Germinal center (tissue), 1 donor: Measurements from ENCODE around the gene DMP1.

Source experiments
- DNase-seq: peaks from one replicate; pipeline ENCODE4 v3.0.0; 2012; ENCODE audit warnings: mixed read lengths, low spot score

The DMP1 gene

GRCh38 chr4:87649980-87650379, at the start of gene DMP1:
TSS of gene DMP1 (plus strand) at chr4:87650280. CDS start at chr4:87656493, 6,213 bp downstream.
- no peak for DNase-seq

- no peak for DNase-seq
Observed at GRCh38 chr4:87601361-87601760, 48.7 kb upstream of the DMP1 start.

DNA sequence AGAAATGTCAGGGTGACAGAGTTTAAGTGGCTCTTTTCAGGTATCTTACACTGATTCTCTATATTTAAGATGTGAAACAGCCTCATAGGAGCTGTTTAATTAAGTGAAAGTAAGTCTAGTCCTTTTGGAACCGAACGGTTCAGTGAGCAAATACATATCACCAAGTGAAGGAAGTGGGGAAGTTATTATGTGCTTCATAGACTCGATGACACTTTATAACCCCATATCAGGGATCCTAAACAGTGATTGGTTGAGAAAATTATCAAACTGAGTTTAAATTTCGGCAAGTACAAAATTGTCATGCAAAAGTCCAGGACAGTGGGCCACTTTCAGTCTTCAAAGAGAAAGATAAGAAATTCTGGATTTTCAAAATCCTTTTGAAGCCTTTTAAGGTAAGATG, 41.9 kb upstream of the DMP1 start, which contains the start of gene DSPP:
DSPP (plus strand) TSS at position 301 of the 400 bp plus-strand sequence. CDS start 2,380 bp downstream, outside the sequence.
- DNase-seq = no peak

GRCh38 chr4:87614292-87614890, 35.7 kb upstream of the DMP1 start:
- no peak for DNase-seq

DNA sequence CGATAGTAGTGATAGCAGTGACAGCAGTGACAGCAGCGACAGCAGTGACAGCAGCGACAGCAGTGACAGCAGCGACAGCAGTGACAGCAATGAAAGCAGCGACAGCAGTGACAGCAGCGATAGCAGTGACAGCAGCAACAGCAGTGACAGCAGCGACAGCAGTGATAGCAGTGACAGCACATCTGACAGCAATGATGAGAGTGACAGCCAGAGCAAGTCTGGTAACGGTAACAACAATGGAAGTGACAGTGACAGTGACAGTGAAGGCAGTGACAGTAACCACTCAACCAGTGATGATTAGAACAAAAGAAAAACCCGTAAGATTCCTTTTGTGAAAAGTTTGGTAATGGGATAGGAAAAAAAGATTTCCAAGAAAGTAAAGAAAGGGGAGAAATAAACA, 33.8 kb upstream of the DMP1 start:
- DNase-seq = no peak

DNA sequence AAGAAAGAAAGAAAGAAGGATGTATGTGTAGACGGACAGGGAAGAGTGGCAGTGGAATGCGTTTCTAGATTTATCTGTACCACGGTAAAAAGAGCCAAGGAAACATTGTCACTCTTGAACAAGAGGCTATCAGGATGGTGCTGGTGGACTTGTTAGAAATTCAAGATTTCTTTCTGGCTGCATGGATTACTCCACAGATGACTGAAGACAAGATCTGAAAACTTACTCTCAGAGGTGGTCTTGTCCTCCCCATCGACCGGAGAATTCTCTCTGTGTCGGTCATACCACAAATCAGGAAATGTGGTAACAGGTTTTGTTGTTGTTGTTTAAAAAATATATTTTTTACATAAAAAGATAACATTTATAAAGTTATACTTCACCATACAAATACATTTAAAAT, 30.0 kb upstream of the DMP1 start:
- no peak for DNase-seq

DNA sequence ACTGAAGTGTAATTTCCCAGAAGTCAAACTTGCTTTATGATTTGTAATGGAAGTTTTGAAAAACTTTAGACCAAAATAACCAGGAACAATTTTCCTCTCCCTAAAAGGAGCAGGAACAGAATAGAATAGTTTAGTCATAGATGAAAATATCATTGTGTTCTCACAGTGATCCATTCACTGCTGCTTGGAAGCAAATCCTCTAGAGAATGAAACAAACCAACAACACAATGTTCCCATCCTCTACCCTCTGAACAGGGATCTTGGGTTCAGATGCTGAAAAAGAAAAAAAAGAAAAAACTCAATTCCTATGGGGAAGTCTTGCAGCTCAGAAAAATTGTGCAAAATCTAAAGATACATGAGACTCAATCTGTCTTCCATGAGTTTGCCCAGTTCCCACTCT, 29.6 kb upstream of the DMP1 start:
- DNase-seq = no peak

GRCh38 chr4:87622303-87622702, 27.8 kb upstream of the DMP1 start:
- no peak for DNase-seq

- no peak for DNase-seq
Observed at GRCh38 chr4:87624698-87625097, 25.4 kb upstream of the DMP1 start.

- DNase-seq = no peak
Observed at GRCh38 chr4:87631668-87632067, 18.4 kb upstream of the DMP1 start.

GRCh38 chr4:87632469-87632868, 17.6 kb upstream of the DMP1 start:
- no peak for DNase-seq

GRCh38 chr4:87633243-87633642, 16.8 kb upstream of the DMP1 start:
- no peak for DNase-seq

- DNase-seq = no peak
Observed at GRCh38 chr4:87644286-87644685, 5.8 kb upstream of the DMP1 start.

DNA sequence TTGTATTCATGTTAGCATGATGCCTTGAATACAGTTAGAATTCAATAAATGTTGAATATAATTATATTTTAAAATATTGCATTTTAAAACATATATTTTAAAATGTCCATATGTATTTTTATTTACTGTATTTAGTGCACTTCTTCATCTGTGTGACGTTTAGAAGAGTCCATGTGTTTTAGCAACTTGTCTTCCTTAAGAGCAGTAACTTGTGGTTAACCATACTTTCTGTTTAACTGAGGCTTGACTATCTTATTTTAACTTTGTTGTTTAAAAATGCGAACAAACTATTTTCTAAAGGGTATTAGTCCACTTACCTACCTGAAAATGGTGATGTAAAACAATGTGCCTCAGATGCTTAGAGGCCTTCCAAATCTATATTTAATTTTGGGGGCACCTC, 858 bp downstream of the DMP1 start:
- no peak for DNase-seq

DNA sequence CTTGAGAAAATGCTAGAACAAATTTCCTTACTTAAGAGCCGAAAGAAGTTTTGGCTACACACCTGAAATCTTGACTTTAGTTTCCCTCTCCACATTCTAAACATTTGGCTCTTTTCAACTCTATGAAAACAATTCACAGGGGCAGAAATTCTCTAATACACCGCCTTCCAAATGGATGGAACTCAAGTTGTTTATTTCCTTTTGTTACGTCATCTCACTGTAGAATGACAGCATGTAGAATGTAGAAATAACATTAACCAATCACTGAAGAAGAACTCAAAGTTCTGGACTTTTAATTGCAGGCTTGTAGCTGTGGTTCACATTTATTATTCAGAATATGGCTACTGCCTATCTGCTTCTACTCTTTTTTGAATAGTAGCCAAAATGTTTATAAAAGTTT, 1.9 kb downstream of the DMP1 start:
- DNase-seq = no peak

DNA sequence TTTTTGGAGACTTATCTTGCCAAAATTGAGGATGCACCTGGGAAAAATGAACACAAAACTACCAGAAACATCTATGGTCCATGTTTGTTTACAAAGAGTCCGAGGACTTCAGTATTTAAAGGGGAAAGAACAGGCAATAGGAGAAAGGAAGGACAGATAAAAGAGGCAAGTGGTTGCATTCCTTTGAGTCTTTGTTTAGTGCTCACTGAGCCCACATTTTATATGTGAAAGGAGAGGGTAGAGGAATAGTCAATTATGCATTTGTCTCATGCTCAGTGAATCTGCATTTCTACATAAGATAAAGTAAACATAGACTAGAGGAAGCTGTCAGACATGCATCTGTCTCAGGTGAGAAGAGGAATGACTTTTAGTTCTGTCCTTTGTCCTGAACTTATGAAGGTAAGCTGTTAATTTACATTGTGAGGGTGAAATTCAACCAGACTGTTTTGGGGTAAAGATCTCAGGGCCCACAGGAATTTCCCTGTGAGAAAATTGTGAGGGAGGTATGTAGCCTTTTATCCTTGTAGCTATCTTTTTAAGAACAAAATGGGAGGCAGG, 4.5 kb downstream of the DMP1 start:
- no peak for DNase-seq

GRCh38 chr4:87657525-87657924, 7.4 kb downstream of the DMP1 start:
- DNase-seq = no peak

- DNase-seq = no peak
Observed at GRCh38 chr4:87659247-87659931, 9.3 kb downstream of the DMP1 start.

DNA sequence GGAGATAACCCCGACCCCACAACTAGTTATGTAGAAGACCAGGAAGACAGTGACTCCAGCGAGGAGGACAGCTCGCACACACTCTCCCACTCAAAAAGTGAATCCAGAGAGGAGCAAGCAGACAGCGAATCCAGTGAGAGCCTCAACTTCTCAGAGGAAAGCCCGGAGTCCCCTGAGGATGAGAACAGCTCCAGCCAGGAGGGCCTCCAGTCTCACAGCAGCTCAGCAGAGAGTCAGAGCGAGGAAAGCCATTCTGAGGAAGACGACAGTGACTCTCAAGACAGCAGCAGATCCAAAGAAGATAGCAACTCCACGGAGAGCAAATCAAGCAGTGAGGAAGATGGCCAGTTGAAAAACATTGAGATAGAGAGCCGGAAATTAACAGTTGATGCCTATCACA, 12.8 kb downstream of the DMP1 start:
- no peak for DNase-seq

GRCh38 chr4:87669373-87669772, 19.3 kb downstream of the DMP1 start:
- no peak for DNase-seq

GRCh38 chr4:87677731-87678130, 27.7 kb downstream of the DMP1 start:
- DNase-seq = peak; percentile 4

DNA sequence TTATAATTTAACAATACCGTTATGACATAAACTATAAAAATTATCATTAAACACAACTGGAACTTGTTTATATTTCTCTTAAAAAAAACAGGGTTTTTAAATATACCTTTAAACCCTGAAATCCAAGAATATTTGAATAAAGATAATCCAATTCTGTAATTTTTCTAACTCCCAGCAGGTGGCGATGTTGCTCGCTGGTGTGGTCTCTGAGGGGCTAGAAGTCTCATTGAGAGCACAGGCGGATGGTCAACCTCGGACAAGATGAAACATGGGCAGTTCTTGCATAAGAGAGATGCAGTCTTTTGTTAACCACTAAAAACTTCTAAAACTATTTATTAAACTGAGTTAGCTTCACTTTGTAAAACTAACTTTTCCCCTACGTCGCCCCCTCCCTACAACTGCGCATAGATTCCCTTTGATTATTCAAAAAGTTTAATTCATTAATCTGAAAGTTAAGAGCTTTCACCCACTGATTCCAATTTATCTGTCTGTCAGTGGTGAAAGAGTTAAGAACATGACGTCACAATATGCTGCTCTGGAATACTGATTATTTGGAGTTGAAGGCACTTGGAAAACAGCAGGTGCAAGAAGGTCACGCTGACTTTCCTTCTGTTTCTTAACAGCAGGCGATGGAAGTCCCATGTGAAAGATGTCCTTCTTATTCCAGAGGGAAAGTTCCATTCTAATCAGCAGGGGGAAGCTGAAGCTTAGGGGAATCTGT, 29.5 kb downstream of the DMP1 start:
- DNase-seq = peak; percentile 30

GRCh38 chr4:87680271-87680670, 30.2 kb downstream of the DMP1 start:
- DNase-seq = no peak
